Esophagus squamous epithelium (tissue), 4 donors: Measurements from ENCODE around the gene KRTAP2-3.

ENCODE experiments used
- POLR2A ChIP-seq, 4 donors: fragments of 450-650 bp; IDR thresholded peaks; one replicate each; pipeline ENCODE4 v1.6.1; 2017; ENCODE audit warnings: antibody characterized with exemption in 4 of 4, mild to moderate bottlenecking in 4 of 4, moderate library complexity in 3 of 4
- TF ChIP-seq, protein P1 (sequence below), 6 experiments: fragments of 450-650 bp in 4 of 6; fragments of 200-600 bp in 2 of 6; sonication (generic) in 2 of 6; IDR thresholded peaks; one replicate each; pipeline ENCODE4 v1.5.1; 2016 to 2019; ENCODE audit warnings: antibody characterized with exemption in 6 of 6, mild to moderate bottlenecking in 4 of 6, moderate library complexity in 4 of 6

DNA sequence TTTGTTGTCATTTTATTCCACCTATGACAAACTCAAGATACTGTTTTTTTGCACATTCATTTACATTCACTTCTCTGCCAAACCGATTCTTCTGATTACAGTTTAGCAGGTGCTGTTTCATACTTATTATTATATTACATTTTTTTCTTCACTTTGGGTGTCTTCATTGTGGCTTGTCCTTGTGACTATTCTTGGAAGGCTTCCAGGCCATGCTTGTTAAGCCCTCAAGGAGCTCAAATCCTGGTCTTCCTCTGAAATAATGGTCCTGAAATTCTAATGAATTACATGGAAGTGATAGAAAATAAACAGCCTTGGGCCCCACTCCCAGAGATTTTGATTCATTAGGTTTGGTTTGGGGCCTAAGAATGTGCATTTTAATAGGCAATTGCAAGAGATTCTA, 4.4 kb upstream of the KRTAP2-3 start:
- TF ChIP-seq, protein P1, sequence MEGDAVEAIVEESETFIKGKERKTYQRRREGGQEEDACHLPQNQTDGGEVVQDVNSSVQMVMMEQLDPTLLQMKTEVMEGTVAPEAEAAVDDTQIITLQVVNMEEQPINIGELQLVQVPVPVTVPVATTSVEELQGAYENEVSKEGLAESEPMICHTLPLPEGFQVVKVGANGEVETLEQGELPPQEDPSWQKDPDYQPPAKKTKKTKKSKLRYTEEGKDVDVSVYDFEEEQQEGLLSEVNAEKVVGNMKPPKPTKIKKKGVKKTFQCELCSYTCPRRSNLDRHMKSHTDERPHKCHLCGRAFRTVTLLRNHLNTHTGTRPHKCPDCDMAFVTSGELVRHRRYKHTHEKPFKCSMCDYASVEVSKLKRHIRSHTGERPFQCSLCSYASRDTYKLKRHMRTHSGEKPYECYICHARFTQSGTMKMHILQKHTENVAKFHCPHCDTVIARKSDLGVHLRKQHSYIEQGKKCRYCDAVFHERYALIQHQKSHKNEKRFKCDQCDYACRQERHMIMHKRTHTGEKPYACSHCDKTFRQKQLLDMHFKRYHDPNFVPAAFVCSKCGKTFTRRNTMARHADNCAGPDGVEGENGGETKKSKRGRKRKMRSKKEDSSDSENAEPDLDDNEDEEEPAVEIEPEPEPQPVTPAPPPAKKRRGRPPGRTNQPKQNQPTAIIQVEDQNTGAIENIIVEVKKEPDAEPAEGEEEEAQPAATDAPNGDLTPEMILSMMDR (IDR thresholded peaks at IDR 0.05) = no peak
- no peak for TF ChIP-seq POLR2A (IDR thresholded peaks at IDR 0.05)
